Astrocyte of the cerebellum (primary cell): ENCODE results near the gene IL17A.

ENCODE experiments used
- DNase-seq: peaks from one replicate; pipeline ENCODE4 v3.0.0-alpha.2; 2011; ENCODE audit warnings: low read depth
- H3K4me3 ChIP-seq: 2 replicates; pipeline ENCODE4 v1.5.1; 2011; ENCODE audit warnings: mild to moderate bottlenecking, low read depth, low read length, moderate library complexity
- in situ Hi-C: cut with HindIII; loops from 2 replicates; pipeline ENCODE4 v1.10.0; 2017; ENCODE audit warnings: low sequenced_read_pairs
- TF ChIP-seq, protein P1 (sequence below): IDR thresholded peaks from 2 replicates; pipeline ENCODE4 v1.5.1; 2012; ENCODE audit warnings: low read length, low read depth, moderate library complexity, mild to moderate bottlenecking; ENCODE audit errors: missing control alignments

IL17A gene

DNA sequence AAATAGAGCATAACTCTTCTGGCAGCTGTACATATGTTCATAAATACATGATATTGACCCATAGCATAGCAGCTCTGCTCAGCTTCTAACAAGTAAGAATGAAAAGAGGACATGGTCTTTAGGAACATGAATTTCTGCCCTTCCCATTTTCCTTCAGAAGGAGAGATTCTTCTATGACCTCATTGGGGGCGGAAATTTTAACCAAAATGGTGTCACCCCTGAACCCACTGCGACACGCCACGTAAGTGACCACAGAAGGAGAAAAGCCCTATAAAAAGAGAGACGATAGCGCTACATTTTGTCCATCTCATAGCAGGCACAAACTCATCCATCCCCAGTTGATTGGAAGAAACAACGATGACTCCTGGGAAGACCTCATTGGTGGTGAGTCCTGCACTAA is at the start of gene IL17A:
Gene IL17A, plus strand, starts transcription at position 301 of the 400 bp plus-strand sequence. Its CDS starts 57 bp downstream, at position 358.
- in situ Hi-C loops: no loop called here
- no peak within 1 kb of the TSS for H3K4me3 ChIP-seq
- TF ChIP-seq, protein P1, sequence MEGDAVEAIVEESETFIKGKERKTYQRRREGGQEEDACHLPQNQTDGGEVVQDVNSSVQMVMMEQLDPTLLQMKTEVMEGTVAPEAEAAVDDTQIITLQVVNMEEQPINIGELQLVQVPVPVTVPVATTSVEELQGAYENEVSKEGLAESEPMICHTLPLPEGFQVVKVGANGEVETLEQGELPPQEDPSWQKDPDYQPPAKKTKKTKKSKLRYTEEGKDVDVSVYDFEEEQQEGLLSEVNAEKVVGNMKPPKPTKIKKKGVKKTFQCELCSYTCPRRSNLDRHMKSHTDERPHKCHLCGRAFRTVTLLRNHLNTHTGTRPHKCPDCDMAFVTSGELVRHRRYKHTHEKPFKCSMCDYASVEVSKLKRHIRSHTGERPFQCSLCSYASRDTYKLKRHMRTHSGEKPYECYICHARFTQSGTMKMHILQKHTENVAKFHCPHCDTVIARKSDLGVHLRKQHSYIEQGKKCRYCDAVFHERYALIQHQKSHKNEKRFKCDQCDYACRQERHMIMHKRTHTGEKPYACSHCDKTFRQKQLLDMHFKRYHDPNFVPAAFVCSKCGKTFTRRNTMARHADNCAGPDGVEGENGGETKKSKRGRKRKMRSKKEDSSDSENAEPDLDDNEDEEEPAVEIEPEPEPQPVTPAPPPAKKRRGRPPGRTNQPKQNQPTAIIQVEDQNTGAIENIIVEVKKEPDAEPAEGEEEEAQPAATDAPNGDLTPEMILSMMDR: no peak
- no peak for DNase-seq

DNA sequence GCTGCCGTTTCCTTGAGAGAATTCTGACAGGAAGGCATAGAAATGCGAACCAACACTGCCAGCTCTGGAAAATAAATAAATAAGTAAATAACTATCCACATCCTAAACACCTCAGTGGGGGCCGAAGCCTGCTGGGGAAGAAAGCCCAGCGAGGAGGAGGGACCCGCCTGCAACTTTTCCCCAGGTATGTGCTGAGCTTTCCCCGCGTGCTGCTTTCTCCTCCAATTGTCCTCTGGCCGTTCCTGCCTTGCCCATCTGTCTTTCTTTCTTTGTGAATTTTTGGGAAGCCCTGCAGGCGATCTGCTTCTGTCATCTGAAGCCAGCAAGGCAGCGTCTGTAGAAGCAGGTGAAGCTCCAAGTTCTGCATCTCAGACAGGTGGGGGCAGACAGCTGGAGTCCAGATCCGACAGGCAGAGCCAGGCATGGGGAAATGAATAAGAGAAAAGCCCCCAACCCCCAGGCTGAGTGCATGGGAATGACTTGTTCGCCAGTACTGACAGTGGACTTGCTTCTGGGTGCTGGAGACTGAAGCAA is 49.2 kb upstream of the IL17A start:
- in situ Hi-C loops: no loop called here
- no peak for DNase-seq
- TF ChIP-seq, protein P1: no peak
- no peak overlapping the region for H3K4me3 ChIP-seq

DNA sequence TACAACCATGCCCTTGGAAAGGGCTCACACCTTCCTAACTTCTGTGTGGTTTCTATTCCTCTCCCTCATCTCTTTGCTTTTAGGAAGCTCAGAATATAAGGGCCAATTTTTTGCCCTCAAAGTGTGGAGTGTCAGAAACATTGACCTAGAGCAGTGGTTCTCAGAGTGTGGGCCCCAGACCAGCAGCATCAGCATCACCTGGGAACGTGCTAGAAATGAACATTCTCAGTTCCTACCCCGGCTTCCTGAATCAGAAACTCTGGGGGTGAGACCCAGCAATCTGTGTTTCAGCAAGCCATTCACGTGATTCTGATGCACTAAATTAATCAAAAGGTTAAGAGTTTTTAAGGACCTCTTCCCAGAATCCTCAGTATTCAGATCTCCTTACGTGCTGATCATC is 47.9 kb upstream of the IL17A start:
- no peak for DNase-seq
- no peak overlapping the region for H3K4me3 ChIP-seq
- TF ChIP-seq, protein P1: no peak
- in situ Hi-C loops: no loop called here

DNA sequence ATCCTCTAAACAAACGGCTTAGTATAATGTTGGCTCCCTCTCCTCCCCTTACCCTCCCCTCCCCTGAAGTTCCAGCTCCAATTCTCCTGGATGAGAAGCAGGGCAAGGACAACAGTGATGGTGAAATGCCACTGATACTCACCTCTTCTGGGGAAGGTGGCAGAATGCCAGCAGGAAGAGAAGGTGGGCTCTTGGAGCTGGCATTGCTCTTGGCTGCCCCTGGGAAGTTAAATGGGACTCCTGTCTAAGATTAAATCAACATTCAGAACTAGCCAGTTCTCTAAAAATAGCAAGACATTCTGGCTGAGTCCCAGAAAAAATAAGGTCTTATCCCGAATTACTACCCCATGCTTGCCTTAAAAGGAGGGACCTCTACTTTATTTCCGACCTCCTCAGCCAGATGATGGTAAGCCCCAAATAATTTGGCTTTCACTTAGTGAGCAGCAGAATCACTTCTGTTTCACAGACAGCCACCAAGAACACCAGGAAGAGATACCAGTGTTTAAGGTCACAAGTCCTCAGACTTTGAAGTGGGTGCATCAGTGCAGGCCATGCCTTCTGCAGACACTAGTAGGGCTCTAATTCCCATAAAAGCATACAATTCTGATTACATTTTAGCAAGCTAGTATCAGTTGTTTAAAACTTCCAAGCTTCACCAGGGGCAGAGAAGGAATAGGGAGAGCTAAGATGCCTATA is 46.0 kb upstream of the IL17A start:
- no peak for DNase-seq
- H3K4me3 ChIP-seq: no peak overlapping the region
- in situ Hi-C loops: no loop called here
- TF ChIP-seq, protein P1: no peak

DNA sequence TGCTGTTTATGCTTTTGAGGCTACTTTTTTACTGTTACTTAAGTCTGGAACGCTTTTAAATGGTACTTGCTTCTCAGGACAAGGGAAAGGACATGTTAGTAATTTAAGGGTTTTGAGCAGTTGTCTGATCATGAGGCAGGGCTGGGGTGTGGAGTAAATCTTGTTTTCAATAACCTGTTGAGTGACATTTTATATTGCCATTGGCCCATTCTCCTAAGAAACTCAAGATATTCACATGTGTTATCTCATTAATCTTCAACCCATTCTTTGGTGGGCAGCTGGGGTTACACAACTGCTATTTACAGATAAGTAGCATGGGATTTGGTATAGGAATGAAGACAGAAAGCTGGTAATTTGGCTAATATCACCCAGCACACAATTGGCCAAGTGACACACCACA is 44.6 kb upstream of the IL17A start:
- DNase-seq: no peak
- no peak overlapping the region for H3K4me3 ChIP-seq
- TF ChIP-seq, protein P1: no peak
- in situ Hi-C loops: no loop called here

DNA sequence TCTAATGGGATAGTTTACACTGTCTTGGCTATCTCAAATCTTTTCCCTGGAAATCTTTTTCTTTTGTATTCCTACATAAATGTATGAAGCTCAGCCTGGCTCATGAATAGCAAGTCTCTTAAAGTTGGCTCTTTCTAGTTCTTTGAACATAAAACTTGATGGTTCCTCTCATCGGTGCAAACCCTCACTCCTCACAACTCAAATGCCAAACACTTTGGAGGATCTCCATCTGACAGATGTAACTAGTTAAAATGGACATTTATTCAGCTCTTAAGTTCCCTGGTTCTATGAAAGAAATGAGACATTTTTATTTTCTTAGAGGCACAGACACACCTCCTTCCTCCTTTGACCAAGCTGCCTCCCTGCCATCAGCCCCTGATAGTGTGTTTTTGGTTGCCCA is 43.6 kb upstream of the IL17A start:
- no peak overlapping the region for H3K4me3 ChIP-seq

More for the DNA sequence above, 43.6 kb upstream of the IL17A start:
- DNase-seq: no peak
- TF ChIP-seq, protein P1: no peak
- in situ Hi-C loops: no loop called here
